Globus pallidus (tissue), 1 donor: ENCODE results near the gene MAST4.

Experiments used
- DNase-seq: peaks from one replicate; pipeline ENCODE4 v3.0.0-alpha.2; 2015; ENCODE audit warnings: low spot score

Gene MAST4

GRCh38 chr5:66991746-66992145 lies 395.6 kb downstream of the MAST4 start:
- no peak for DNase-seq

GRCh38 chr5:66992547-66992946 lies 396.4 kb downstream of the MAST4 start:
- no peak for DNase-seq

- no peak for DNase-seq
These were observed 397.3 kb downstream of the MAST4 start for GRCh38 chr5:66993448-66993847.

GRCh38 chr5:66993882-66994281 lies 397.7 kb downstream of the MAST4 start:
- DNase-seq: no peak

- no peak for DNase-seq
These were observed 398.6 kb downstream of the MAST4 start for GRCh38 chr5:66994790-66995189.

GRCh38 chr5:67000794-67001475 lies 404.7 kb downstream of the MAST4 start:
- no peak for DNase-seq

- no peak for DNase-seq
These were observed 406.9 kb downstream of the MAST4 start for GRCh38 chr5:67002832-67003684.

GRCh38 chr5:67003685-67003934 lies 407.4 kb downstream of the MAST4 start:
- no peak for DNase-seq

GRCh38 chr5:67003935-67004729 lies 407.9 kb downstream of the MAST4 start:
- DNase-seq: peak; percentile 35

- DNase-seq: no peak
These were observed 408.6 kb downstream of the MAST4 start for GRCh38 chr5:67004730-67005350.

GRCh38 chr5:67005737-67006499 lies 409.7 kb downstream of the MAST4 start:
- DNase-seq: no peak

GRCh38 chr5:67006500-67006848 lies 410.3 kb downstream of the MAST4 start:
- no peak for DNase-seq

GRCh38 chr5:67009028-67009427 lies 412.8 kb downstream of the MAST4 start:
- no peak for DNase-seq

- no peak for DNase-seq
These were observed 414.7 kb downstream of the MAST4 start for GRCh38 chr5:67010684-67011409.

- DNase-seq: no peak
These were observed 415.2 kb downstream of the MAST4 start for GRCh38 chr5:67011422-67011821.

GRCh38 chr5:67012171-67012570 lies 416.0 kb downstream of the MAST4 start:
- DNase-seq: no peak

GRCh38 chr5:67013719-67014118 lies 417.5 kb downstream of the MAST4 start:
- DNase-seq: no peak

- no peak for DNase-seq
These were observed 418.0 kb downstream of the MAST4 start for GRCh38 chr5:67014191-67014590.

- no peak for DNase-seq
These were observed 418.8 kb downstream of the MAST4 start for GRCh38 chr5:67014957-67015400.

GRCh38 chr5:67015541-67016191 lies 419.5 kb downstream of the MAST4 start:
- no peak for DNase-seq
